ENCODE data around the gene DNMBP. TPM values are rescaled to one million over a fixed set of nuclear protein-coding genes. Genes with fewer than 3 reads are reported as not detected.
A peak's percentile ranks its signal among the peaks of the same experiment; 100 is the strongest.

Gene DNMBP
- total and polyA plus RNA-seq, 2 experiments from 2014 or later = 13.4 to 31.2 TPM

- Histone ChIP-seq H3K27me3 (ENCODE audit: insufficient read depth) (no peaks in the 10 kb centered on the region), H3K36me3 (ENCODE audit: insufficient read depth) (no peaks in the 10 kb centered on the region), H3K4me3 (no peak overlapping the region), H3K79me2 (replicated peaks; ENCODE audit: insufficient read depth) (no peaks in the 10 kb centered on the region), H3K4me2 (no peak overlapping the region), H3F3A (replicated peaks; ENCODE audit: low read depth) (no peaks in the 10 kb centered on the region), H3K27ac (ENCODE audit: low read depth) (no peak overlapping the region), H2AFZ (peak overlapping the region; percentile 90), H3K4me1 (ENCODE audit: insufficient read depth) (peaks cover 12% of the 10 kb centered on the region; the same call in 1 of the 2 replicates), H4K20me1 (replicated peaks; ENCODE audit: insufficient read depth) (no peaks in the 10 kb centered on the region), H3K9me2 (ENCODE audit: insufficient read depth) (no peaks in the 10 kb centered on the region)
- H3K4me3 Mint-ChIP-seq = no peak overlapping the region
- peaks cover 21% of the 10 kb centered on the region for H3K4me1 Mint-ChIP-seq
- TF ChIP-seq NANOG (IDR thresholded peaks at IDR 0.05; ENCODE audit: borderline replicate concordance) (no peak), EZH2 (IDR thresholded peaks at IDR 0.05; ENCODE audit: low read depth, unreplicated experiment) (no peak), ZNF114 (CRISPR knock-in tag; IDR thresholded peaks at IDR 0.05) (no peak), JUNB (IDR thresholded peaks at IDR 0.05; ENCODE audit: unreplicated experiment) (no peak), ZNF462 (CRISPR knock-in tag; IDR thresholded peaks at IDR 0.05) (no peak), EZH2phosphoT487 (IDR thresholded peaks at IDR 0.05; ENCODE audit: unreplicated experiment) (no peak), ZNF331 (CRISPR knock-in tag; IDR thresholded peaks at IDR 0.05; ENCODE audit: low read depth) (no peak), STAT1 (IDR thresholded peaks at IDR 0.05; ENCODE audit: unreplicated experiment) (no peak), CTCF (conservative IDR thresholded peaks at IDR 0.05; ENCODE audit: low read depth in 2 of 2) (no peak), CREB1 (CRISPR knock-in tag; IDR thresholded peaks at IDR 0.05; ENCODE audit: low read depth) (no peak), POLR2AphosphoS5 (IDR thresholded peaks at IDR 0.05; ENCODE audit: low read depth) (no peak)
- TF ChIP-seq, protein P1, sequence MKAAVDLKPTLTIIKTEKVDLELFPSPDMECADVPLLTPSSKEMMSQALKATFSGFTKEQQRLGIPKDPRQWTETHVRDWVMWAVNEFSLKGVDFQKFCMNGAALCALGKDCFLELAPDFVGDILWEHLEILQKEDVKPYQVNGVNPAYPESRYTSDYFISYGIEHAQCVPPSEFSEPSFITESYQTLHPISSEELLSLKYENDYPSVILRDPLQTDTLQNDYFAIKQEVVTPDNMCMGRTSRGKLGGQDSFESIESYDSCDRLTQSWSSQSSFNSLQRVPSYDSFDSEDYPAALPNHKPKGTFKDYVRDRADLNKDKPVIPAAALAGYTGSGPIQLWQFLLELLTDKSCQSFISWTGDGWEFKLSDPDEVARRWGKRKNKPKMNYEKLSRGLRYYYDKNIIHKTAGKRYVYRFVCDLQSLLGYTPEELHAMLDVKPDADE (IDR thresholded peaks at IDR 0.05) = no peak
- TF ChIP-seq, protein P2, sequence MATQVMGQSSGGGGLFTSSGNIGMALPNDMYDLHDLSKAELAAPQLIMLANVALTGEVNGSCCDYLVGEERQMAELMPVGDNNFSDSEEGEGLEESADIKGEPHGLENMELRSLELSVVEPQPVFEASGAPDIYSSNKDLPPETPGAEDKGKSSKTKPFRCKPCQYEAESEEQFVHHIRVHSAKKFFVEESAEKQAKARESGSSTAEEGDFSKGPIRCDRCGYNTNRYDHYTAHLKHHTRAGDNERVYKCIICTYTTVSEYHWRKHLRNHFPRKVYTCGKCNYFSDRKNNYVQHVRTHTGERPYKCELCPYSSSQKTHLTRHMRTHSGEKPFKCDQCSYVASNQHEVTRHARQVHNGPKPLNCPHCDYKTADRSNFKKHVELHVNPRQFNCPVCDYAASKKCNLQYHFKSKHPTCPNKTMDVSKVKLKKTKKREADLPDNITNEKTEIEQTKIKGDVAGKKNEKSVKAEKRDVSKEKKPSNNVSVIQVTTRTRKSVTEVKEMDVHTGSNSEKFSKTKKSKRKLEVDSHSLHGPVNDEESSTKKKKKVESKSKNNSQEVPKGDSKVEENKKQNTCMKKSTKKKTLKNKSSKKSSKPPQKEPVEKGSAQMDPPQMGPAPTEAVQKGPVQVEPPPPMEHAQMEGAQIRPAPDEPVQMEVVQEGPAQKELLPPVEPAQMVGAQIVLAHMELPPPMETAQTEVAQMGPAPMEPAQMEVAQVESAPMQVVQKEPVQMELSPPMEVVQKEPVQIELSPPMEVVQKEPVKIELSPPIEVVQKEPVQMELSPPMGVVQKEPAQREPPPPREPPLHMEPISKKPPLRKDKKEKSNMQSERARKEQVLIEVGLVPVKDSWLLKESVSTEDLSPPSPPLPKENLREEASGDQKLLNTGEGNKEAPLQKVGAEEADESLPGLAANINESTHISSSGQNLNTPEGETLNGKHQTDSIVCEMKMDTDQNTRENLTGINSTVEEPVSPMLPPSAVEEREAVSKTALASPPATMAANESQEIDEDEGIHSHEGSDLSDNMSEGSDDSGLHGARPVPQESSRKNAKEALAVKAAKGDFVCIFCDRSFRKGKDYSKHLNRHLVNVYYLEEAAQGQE (IDR thresholded peaks at IDR 0.05; ENCODE audit: unreplicated experiment) = no peak
- no peak for DNase-seq (ENCODE audit: low spot score)
- no peaks in the 10 kb centered on the region for H3K36me3 Mint-ChIP-seq (ENCODE audit: low read depth)
- H3K27me3 Mint-ChIP-seq (ENCODE audit: insufficient read depth, low read depth, poor library complexity) = no peaks in the 10 kb centered on the region
- no peak overlapping the region; the same call in 1 of the 2 replicates for H3K27ac Mint-ChIP-seq
- no peaks in the 10 kb centered on the region for H3K9me3 Mint-ChIP-seq
- ATAC-seq = no peak
These were observed 34.0 kb upstream of the DNMBP start for GRCh38 chr10:100043796-100044195.

All from GM23338 (cell line).